DLD1 (cell line): ENCODE results near the gene UBL4B.
"Not testable (repeated sequence)": the region's sequence is repeated elsewhere in the genome, so short reads cannot be mapped to it uniquely, and the experiment has no call there.

ENCODE experiments used
- in situ Hi-C: cut with HindIII; loops from 2 replicates; pipeline ENCODE4 v1.10.0; 2017; ENCODE audit warnings: low sequenced_read_pairs

UBL4B gene

DNA sequence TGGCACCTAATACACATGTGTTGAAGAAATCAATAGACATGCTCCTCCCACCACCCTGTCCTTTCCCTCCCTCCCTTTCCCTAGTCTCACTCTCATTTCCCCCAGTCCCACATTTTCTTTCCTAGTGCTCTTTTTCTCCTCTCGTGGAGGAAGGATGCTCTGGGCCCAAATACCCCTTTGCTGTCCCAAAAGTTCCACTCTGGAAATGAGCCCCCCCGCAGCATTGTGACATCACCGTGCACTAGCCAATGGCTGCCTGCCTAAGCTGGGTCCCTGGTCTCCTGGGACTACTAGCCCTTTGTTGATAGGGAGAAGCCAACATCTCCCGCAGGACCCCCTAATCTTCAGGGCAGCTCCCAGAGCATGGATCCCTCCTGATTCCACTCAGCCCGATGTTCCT is at the start of gene UBL4B:
Gene UBL4B, plus strand, starts transcription at position 301 of the 400 bp plus-strand sequence. Its CDS starts 92 bp downstream, at position 393.
- in situ Hi-C loops = no loop called here

DNA sequence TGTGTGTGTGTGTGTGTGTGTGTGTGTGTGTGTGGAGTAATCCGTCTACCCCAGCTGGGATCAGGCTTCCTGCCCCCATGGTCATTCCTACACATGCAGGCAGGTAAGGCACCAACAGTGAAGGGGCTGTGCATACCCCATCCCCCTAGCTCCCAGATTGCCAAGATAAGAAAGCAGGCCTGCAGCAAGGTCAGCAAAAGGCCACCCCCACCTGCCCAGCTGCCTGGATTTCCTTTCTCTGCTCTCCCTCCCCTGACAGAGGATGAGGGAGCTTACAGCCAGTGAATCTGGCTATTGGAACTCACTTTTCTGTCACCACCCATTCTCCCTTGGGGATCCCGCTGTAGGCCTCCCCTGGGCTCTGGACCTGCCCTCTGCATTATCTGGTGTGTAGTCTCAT is 49.6 kb upstream of the UBL4B start:
- in situ Hi-C loops = no loop called here

DNA sequence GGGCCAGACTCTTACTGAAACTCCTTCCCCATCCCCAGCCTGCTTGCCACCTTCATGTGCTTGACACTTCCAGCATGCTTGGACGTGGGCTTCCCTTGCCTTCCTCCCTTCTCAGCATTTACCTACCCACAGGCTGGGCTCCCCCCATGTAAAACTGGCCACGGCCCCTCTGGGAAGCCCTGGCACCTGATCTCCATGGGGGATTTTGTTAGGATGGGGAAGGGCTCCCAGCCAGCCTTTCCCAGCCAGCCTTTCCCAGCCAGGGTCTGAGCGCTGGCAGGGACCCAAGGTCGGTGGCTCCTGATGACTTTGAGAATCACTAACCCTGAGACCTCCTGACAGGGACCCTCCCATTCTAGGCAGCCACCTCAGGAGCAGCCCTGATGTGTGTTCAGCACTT is 48.5 kb upstream of the UBL4B start:
- in situ Hi-C loops = no loop called here

DNA sequence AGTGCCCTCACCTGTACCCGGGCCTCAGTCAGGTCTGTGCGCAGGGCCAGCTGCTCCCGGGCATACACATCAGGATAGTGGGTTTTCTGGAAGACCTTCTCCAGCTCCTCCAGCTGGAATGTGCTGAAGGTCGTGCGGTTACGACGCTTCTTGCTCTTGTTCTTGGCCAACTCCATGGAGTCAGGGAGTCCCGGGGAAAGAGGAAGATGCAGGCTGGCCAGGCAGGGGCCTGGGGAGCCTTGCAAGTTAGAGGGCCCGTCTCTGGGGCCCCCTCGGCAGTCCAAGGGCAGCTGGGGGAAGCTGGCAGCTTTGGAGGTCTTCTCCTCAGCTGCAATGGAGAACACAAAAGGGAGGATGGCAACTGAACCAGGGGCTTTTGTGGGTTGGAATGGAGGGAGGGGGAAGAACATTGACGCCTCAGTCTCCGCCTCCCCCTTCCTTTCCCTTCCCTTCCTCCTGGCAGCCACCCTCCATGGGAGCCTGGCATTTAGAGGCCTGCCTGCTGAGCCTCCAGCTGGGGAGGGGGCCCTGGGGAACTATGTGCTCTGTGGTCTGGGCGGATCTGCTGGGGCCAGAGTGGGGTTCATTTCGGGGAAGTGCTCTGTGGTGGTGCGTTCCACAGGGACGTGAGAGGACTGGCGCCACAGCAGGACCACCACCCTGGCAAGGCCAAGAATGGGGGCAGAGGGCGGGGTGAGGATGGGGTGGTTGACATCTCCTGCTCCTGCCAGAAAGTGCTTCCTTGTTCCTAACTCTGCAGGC is 47.5 kb upstream of the UBL4B start:
- in situ Hi-C loops = no loop called here

DNA sequence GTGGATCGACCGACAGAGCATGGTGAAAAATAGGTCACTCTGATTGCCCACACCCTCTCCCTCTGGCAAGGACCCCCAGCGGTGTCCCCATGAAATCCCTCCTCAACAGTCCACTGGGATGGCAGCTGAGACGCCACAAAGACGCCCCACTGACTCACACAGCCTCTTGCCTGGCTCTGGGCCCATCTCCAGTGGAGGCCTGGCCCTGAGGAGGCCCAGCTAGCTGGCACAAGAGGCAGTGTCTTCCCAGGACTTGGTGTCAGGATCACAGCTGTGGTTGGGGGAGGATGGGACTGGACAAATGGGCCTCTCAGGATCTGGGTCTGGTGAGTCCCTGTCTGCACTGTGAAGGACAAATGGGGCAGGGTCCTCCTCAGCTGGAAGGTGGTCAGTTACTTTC is 46.4 kb upstream of the UBL4B start:
- in situ Hi-C loops = no loop called here

- in situ Hi-C loops = no loop called here
Measured at GRCh38 chr1:110067479-110067892, 44.8 kb upstream of the UBL4B start.

DNA sequence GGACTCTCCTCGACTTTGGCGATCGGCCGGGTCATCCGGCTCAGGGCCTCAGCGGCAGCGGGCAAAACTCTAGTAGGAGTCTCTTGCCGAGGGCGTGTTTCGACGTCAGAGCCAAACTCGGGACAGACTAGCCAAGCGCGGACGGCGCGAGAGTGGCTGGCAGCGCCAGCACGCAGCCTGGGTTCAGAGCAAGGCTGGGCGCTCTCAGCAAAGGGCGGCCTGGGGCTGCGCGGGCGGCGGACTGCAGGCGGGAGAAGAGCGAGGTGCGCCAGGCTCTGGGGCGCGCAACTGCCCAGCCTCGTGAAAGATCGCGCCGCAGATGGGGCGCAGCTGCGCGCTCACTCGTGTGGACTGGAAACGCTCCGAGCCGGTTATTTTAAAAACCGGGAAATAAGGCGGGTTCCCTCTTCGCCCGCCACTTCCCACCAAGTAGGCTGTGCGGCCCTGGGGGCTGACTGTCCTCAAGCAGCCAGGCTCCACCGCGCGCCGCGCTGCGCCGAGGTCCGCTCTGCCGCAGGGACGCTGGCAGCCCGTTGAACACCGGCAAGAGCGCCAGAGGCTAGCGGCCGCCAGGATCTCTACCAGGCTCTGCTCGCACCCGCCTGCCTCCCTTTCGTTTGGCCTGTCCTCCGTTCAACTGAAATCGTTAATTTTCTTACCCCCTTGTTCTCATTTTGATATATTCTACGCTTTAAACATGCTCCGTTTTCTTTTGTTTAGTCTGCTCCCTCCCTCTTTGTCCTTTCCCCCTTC is 44.2 kb upstream of the UBL4B start:
- in situ Hi-C loops = no loop called here

DNA sequence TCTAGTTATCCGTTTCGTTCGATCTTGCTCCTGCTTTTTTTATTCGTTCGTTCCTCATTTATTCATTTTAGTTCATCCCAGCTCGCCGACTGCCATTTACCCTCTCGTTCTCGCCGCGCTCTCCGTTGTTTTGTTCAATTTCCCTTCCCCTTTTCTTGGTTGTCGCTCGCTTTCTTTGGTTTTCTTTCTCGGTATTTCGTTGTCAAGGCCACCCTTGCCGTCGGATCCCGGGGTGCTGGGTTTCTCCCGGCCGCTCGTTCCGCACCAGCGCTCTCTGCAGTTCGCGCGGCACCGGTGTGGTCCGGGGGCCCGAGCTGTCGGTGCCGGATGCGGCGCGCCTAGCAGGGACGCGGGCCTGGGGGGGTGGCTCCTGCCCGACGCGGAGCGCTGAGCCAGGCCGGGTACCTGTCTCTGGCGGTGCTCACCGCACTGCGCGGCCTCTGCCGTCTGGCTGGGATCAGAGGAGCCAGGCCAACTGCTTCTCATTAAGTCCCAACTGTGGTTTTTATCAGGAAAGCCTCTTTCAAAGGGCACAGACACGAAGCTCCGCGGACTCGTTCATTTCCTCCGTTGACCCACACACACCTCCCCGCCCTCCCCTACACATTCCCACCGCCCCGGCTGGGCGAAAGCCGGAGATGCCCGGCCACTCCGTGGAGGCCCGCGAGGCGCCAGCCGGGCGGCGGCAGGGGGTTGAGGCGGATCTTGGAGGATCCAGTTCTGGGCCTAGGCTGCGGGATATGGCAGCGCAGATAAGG is 43.4 kb upstream of the UBL4B start:
- in situ Hi-C loops = no loop called here

- in situ Hi-C loops = no loop called here
Measured at GRCh38 chr1:110069404-110070281, 42.6 kb upstream of the UBL4B start.

GRCh38 chr1:110070282-110070669 is 42.0 kb upstream of the UBL4B start:
- in situ Hi-C loops = no loop called here

DNA sequence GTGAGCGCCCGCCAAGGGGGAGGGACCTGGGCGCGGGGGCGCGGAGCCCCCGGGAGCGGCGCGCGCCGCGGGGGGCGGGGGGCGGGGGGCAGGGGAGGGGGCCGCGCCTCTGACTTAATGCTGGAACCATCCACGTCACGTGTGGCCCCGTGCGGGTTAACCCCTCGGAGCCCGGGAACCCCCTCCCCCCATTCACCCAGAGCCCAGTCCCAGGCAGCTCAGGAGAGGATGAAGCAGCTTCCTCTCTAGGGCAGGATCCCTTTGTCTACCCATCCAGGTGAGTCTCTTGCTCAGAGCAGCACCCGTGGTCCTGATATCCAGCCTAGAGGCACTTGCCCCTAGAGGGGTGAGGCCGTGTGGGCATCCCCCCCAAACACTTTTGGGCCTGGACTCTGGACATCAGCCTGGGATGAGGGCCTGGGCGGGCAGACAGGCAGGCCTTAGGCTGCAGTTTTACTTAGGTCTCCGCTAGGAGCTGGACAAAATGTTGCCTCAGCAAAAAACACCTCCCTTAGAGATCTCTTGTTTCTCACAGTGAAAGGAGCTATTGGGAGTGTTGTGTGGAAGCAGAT is 41.5 kb upstream of the UBL4B start, which contains the start of gene ALX3:
Gene ALX3, minus strand, starts transcription at position 2 of the 572 bp plus-strand sequence. CDS start 60 bp downstream, outside the sequence.
- in situ Hi-C loops = no loop called here

DNA sequence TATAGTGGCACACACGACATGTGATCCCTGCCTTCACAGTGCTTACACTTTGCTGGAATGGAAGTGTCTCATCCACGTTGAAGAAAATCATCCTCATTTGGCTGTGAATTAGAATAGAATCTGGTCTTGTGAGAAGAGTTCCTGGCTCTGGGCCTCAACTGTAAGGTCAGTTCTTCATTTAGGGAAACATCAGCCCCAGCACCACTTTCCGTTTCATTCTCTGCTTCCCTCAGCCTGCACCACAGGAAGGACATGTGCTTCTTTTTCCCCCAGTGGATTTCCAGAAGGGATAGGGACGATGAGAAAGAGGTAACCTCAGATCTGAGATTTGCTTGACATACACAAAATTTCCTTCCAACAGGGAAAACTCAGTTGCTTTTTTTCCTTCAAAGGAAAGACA is 38.1 kb upstream of the UBL4B start:
- in situ Hi-C loops = no loop called here

DNA sequence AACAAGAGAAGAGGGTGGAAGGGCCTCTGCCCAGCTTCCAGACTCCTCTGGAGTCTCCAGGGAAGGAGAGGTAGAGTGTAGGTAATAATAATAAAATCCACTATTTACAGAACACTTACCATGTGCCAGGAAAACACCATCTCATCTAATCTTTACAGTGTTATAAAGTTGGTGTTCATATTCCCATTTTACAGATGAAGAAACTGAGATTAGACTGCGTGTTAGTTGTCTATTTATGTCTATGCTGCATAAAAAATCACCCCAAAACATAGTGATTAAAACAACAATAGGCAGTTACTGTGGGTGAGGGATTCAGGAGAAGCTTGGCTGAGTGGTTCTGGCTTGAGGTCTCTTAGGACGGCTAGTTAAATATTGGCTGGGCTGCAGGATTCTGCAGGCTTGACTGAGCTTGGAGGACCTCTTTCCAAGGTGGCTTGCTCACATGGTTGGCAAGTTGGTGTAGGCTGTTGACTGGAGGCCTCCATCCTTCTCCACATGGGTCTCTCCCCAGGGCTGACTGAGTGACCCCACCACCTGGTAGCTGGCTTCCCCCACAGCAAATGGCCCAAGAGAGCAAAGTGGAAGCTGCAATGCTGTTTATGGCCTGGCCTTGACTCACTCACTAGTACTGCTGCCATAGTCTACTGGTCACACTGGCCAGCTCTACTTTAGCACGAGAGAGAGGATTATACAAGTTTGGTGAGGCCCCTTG is 35.3 kb upstream of the UBL4B start:
- in situ Hi-C loops = no loop called here

GRCh38 chr1:110079995-110080394 is 32.2 kb upstream of the UBL4B start:
- in situ Hi-C loops = not testable (repeated sequence)

DNA sequence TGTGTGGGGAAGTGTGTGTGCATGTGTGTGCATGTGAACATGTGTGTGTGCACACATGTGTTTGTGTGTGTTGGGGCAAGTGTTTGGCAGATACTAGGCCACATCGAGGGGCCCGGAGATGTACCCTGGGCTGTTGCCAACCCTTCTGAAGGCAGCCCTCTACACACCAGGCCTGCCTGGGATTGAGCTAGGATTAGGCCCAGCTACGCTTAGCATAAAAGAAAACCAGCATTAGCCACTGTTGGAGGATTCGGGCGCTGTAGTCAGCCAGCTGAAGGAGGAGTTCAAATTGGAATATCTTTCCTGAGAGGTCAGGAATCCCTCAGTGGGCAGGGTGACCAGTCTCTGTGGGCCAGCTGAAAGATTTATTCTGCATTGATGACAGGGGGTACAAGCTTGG is 31.2 kb upstream of the UBL4B start:
- in situ Hi-C loops = no loop called here

DNA sequence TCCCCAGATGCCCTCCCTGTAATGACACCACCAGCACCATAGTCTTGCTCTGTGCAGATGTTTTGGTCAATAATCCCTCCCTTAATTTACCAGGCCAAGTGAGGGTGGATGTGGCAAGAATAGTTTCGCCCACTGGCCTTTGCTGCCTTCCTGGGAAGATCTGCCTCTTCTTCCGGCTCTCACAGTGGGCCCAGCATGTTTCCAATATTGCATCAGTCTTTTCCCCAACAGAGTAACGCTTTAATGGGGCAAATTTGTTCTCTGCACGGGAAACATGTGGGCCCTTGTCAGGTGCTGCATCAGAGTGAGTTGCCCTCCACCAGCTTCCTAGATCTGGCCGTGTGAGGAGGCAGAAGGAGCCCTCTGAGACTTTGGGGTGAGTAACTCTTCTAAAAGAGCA is 29.8 kb upstream of the UBL4B start:
- in situ Hi-C loops = no loop called here

DNA sequence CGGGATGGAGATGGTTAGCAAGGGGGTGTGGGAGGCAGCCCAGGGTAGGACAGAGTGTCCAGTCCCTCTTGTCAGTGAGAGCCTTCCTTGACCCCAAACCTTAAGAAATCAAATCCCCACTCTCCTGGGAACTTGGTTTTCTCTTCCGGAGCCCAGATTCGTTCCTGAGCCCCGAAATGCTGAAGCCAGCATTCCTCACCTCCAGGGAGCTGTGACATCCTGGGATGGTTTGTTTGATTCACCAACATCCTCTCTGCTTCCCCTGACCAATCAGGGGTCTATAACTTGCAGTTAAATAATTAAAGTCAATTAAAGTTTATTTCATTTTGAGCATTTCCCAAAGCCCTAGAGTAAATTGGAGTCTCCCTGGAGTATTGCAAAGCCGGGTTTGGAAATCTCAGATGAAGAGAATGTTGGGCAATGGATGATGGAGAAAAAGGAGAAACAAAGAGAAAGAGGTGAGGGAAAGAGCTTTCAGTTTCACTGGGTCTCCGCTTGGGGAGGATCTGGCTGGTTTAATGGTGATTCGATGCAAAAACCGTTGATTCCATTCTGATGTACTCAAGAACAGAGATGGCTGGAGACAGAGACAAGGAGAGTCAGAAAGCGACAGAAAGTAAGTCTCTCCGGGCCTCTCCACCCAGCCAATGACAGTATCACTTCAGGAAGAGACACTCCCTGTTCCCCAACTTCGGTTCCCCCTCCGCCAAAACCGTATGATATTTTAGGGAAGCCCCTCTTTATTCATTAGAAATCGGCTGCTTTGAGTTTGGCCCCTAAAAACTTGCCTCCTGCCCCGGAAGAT is 29.0 kb upstream of the UBL4B start:
- in situ Hi-C loops = no loop called here

GRCh38 chr1:110083866-110084226 is 28.4 kb upstream of the UBL4B start:
- in situ Hi-C loops = no loop called here
